Astrocyte of the cerebellum (primary cell): ENCODE measurements around the gene OSBPL10.

Experiments
- DNase-seq: peaks from one replicate; pipeline ENCODE4 v3.0.0-alpha.2; 2011; ENCODE audit warnings: low read depth
- H3K4me3 ChIP-seq: 2 replicates; pipeline ENCODE4 v1.5.1; 2011; ENCODE audit warnings: mild to moderate bottlenecking, low read depth, low read length, moderate library complexity
- in situ Hi-C: cut with HindIII; loops from 2 replicates; pipeline ENCODE4 v1.10.0; 2017; ENCODE audit warnings: low sequenced_read_pairs
- TF ChIP-seq, protein P1 (sequence below): IDR thresholded peaks from 2 replicates; pipeline ENCODE4 v1.5.1; 2012; ENCODE audit warnings: low read length, low read depth, moderate library complexity, mild to moderate bottlenecking; ENCODE audit errors: missing control alignments

OSBPL10 gene

DNA sequence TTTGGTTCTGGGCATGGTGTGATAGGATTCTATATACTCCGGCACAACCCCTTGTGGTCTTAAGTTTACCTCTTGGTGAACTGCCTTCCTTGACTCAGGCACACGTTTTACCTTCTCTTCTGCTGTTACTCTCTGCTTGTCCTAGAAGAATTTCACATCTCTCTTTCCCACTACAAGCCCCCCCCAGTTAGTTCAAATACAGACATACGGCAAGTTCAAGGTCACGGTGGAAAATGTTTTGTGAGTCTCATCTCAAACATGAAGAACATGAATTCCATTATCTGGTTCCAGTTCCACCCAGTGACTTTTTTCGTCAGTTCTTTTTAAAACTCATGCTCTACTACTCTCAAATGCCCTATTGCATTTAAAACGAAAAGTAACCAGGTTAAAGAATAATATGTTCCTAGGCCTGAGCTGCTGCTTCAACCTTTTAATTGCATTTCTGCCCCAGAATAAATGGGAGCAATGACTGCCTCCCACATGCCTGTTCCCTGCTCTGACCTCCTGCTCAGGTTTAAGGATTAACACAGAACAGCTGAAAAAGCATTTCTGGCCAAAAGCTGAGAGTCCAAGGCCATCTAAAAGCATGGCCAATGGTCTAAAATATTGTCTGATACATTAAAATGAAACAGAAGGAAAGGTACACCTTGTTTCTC lies 132.8 kb downstream of the OSBPL10 start:
- H3K4me3 ChIP-seq = no peak overlapping the region
- no peak for DNase-seq
- in situ Hi-C loops = no loop called here
- TF ChIP-seq, protein P1, sequence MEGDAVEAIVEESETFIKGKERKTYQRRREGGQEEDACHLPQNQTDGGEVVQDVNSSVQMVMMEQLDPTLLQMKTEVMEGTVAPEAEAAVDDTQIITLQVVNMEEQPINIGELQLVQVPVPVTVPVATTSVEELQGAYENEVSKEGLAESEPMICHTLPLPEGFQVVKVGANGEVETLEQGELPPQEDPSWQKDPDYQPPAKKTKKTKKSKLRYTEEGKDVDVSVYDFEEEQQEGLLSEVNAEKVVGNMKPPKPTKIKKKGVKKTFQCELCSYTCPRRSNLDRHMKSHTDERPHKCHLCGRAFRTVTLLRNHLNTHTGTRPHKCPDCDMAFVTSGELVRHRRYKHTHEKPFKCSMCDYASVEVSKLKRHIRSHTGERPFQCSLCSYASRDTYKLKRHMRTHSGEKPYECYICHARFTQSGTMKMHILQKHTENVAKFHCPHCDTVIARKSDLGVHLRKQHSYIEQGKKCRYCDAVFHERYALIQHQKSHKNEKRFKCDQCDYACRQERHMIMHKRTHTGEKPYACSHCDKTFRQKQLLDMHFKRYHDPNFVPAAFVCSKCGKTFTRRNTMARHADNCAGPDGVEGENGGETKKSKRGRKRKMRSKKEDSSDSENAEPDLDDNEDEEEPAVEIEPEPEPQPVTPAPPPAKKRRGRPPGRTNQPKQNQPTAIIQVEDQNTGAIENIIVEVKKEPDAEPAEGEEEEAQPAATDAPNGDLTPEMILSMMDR = no peak

DNA sequence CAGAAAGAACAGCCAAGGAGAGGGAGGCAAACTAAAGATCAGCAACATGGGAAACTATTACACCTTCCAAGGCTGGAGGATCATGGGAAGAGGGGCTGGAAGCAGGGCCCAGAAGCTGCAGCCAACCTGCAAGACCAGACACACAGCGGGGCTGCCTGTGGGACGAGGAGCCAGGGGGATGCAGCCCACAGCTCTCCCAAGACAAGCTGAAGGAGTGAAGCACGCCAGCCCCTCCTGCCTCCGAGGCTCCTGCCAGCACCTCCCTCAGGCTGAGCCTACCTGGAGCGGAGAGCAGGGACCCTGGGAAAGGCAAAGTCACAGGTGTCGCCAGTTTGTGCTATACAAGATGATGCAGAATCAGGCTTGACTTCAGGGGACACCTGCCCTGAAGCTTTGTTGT lies 133.3 kb downstream of the OSBPL10 start:
- in situ Hi-C loops = no loop called here
- no peak overlapping the region for H3K4me3 ChIP-seq
- DNase-seq = no peak
- TF ChIP-seq, protein P1 = no peak

DNA sequence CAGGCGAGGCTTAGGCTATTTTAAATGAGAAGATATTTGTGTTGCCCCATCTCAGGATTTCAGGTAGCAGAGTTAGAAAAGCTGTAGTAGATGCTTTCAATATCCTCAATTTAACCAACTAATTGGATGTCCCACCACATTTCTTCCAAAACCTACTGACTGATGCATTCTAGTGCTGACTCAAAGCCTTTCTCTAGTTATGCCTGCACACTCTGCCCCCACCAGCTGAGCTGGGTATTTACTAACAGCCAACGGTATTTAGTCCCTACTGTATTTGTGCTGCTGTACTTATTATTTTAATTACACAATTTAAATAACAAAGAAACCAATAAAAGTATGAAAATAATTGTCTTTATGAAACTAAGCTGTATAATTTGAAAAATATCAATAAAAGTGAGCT lies 139.5 kb downstream of the OSBPL10 start:
- no peak overlapping the region for H3K4me3 ChIP-seq
- TF ChIP-seq, protein P1 = no peak
- no peak for DNase-seq
- in situ Hi-C loops = no loop called here

DNA sequence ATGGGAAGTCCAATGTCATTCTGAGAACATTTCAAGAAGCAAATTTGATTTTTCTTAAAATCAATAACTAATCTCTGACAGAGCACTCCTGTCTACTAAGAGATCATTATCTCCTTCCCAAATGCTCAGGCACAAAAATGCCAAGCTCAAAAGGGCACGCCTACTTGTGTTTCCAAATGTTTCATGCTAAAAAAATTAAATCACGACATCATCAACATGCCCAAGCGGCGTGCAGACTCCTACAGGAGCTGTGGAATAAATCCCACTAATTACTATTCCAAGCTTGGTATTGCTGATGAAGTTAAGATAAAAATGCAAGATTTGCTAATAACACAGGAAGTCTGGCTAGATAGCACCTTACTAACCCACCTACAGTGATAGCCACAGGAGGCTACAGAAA lies 140.8 kb downstream of the OSBPL10 start:
- no peak for DNase-seq
- TF ChIP-seq, protein P1 = no peak
- no peak overlapping the region for H3K4me3 ChIP-seq
- in situ Hi-C loops = no loop called here

DNA sequence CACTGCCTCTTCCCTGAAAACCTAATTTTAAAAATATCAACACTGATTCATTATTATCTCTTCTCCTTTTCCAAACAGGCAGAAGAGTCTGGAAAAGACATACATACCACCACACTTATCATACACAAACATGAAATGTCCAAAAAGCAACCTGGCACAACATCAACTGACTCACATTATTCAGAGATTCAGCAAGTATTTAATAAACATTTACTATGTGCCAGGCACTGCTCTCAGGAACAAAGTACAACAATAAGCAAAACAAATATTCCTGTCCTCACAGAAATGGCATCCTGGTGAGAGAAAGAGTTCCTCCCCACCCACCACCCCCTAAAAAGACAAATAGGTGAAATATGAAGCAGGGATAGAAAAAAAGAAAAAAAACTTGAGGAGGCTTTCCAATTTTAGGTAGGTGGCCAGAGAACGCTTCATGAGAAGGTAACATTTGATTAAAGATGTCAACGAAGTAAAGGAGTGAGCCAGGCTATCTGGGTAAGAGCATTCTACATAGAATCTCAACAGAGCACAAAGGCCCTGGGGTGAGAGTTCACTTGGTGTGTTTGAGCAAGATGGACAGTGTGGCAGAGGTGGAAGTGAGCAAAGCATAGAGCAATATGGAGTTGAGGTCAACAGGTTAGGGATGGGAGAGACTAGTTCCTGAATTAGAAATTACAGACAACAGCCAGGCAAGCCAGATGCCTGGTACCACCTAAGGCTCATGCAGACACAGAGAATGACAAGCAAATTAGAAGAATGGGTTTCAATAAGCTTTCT lies 141.7 kb downstream of the OSBPL10 start:
- no peak for DNase-seq
- no peak overlapping the region for H3K4me3 ChIP-seq
- in situ Hi-C loops = no loop called here
- TF ChIP-seq, protein P1 = no peak

DNA sequence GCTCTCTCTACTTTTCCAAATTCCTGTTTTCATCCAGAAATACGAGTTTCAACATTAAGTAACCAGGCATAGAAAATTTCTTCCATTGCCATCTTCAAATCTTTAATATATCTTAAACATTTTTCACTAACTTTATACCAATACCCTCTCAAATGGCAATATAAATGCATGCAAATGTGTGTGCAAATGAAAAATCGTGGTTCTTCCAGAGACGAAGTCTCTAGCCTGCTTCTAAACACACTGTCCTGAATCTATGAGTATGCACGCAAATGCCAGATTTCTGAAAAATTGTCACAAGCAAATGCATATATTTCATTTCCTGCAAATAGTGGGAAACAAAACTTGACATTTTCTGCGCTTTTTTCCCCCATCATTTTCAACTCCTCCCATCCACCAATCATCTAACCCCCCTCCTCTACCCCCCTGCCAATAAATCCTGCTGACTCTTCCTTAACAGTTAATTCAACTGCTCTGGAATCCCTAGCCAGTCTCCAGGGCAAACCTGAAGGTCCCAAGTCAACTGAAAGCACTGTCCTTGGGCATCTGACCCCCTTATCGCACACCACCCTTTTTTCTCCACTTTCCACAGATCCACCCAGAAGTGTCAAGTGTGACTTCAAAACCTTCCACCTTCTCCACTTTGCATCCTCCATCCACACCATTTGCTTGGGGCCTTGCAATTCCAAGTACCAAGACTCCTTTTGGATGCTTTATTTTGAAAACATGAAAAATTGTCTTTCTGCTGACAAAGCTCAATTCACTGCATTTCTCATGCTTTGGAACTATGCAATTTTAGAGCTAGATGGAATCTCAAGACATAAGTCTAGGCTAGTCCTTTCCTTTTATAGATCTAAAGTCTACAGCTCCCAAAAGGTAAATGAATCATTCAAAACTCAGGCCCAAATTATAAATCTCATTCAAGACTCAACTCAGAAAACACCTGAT lies 144.7 kb downstream of the OSBPL10 start:
- TF ChIP-seq, protein P1 = no peak
- no peak for DNase-seq
- in situ Hi-C loops = no loop called here
- H3K4me3 ChIP-seq = no peak overlapping the region
